ENCODE measurements around the gene TRAIP. TPM values are rescaled to one million over a fixed set of nuclear protein-coding genes. Genes with fewer than 3 reads are reported as not detected.

Gene TRAIP
- total RNA-seq, 1 donor from 2014 or later, result 17.4 TPM

- intact Hi-C loops (cut with DNase I), result no loop called here
- TF ChIP-seq POLR2AphosphoS5 (IDR thresholded peaks at IDR 0.05; ENCODE audit: insufficient read depth in 1 of 2, low read depth in 1 of 2) (no peak), CTCF (IDR thresholded peaks at IDR 0.05) (no peak), POLR2A (IDR thresholded peaks at IDR 0.05) (no peak)
- Histone ChIP-seq H3K4me1 (peaks cover 11% of the 10 kb centered on the region), H3K27ac (no peak overlapping the region), H3K36me3 (no peaks in the 10 kb centered on the region), H3K4me3 (no peak overlapping the region), H3K9me3 (no peaks in the 10 kb centered on the region), H3K27me3 (no peaks in the 10 kb centered on the region)
- no peak for DNase-seq (ENCODE audit: extremely low spot score in 2 of 2)
Measured at GRCh38 chr3:49873623-49874022, 17.3 kb upstream of the TRAIP start.

GRCh38 chr3:49872801-49873281 lies 16.5 kb upstream of the TRAIP start:
- Histone ChIP-seq H3K36me3 (no peaks in the 10 kb centered on the region), H3K4me1 (peaks cover 11% of the 10 kb centered on the region), H3K27ac (no peak overlapping the region), H3K4me3 (no peak overlapping the region), H3K9me3 (no peaks in the 10 kb centered on the region), H3K27me3 (no peaks in the 10 kb centered on the region)
- DNase-seq (ENCODE audit: extremely low spot score in 2 of 2), result no peak
- TF ChIP-seq POLR2A (IDR thresholded peaks at IDR 0.05) (no peak), CTCF (IDR thresholded peaks at IDR 0.05) (no peak), POLR2AphosphoS5 (IDR thresholded peaks at IDR 0.05; ENCODE audit: insufficient read depth in 1 of 2, low read depth in 1 of 2) (no peak)
- intact Hi-C loops (cut with DNase I), result no loop called here

GRCh38 chr3:49871531-49872153 lies 15.3 kb upstream of the TRAIP start:
- Histone ChIP-seq H3K9me3 (no peaks in the 10 kb centered on the region), H3K36me3 (no peaks in the 10 kb centered on the region), H3K4me1 (peaks cover 11% of the 10 kb centered on the region), H3K27me3 (no peaks in the 10 kb centered on the region), H3K27ac (no peak overlapping the region), H3K4me3 (no peak overlapping the region)
- intact Hi-C loops (cut with DNase I), result no loop called here
- DNase-seq (ENCODE audit: extremely low spot score in 2 of 2), result no peak
- no peak for TF ChIP-seq CTCF (IDR thresholded peaks at IDR 0.05)
- TF ChIP-seq POLR2AphosphoS5 (IDR thresholded peaks at IDR 0.05; ENCODE audit: insufficient read depth in 1 of 2, low read depth in 1 of 2), result no peak
- TF ChIP-seq POLR2A (IDR thresholded peaks at IDR 0.05), result no peak

GRCh38 chr3:49869525-49870126 lies 13.3 kb upstream of the TRAIP start, which contains the start of gene CAMKV:
Gene CAMKV (minus strand): TSS chr3:49869906. CDS start chr3:49862388, 7,518 bp downstream.
- no peaks in the 10 kb centered on the region for H3K9me3 ChIP-seq
- peaks cover 11% of the 10 kb centered on the region for H3K4me1 ChIP-seq
- peak within 1 kb of the TSS; percentile 22 to 23 for H3K4me3 ChIP-seq
- DNase-seq (ENCODE audit: extremely low spot score in 2 of 2), result no peak
- TF ChIP-seq CTCF (IDR thresholded peaks at IDR 0.05) (no peak), POLR2AphosphoS5 (IDR thresholded peaks at IDR 0.05; ENCODE audit: insufficient read depth in 1 of 2, low read depth in 1 of 2) (no peak), POLR2A (IDR thresholded peaks at IDR 0.05) (no peak)
- H3K36me3 ChIP-seq, result no peaks in the 10 kb centered on the region
- intact Hi-C loops (cut with DNase I), result no loop called here
- H3K27me3 ChIP-seq, result no peaks in the 10 kb centered on the region
- H3K27ac ChIP-seq, result no peak within 1 kb of the TSS

Measured in vagina (tissue), 2 donors.